Activated naive CD4-positive, alpha-beta T cell treated with anti-CD3 and anti-CD28 coated beads, Interleukin-2, amount 50 U/mL, for 24 hours (primary cell): ENCODE measurements around the gene HDAC4.

ENCODE experiments used
- H3K27ac Mint-ChIP-seq: one replicate; pipeline ENCODE4 v1.8.0; 2021; ENCODE audit warnings: mild to moderate bottlenecking, mixed read lengths
- H3K27me3 Mint-ChIP-seq: one replicate; pipeline ENCODE4 v1.8.0; 2021; ENCODE audit warnings: mixed read lengths
- H3K36me3 Mint-ChIP-seq: one replicate; pipeline ENCODE4 v1.8.0; 2021; ENCODE audit warnings: mixed read lengths
- H3K4me1 Mint-ChIP-seq: one replicate; pipeline ENCODE4 v1.8.0; 2021; ENCODE audit warnings: mixed read lengths
- H3K4me3 Mint-ChIP-seq: one replicate; pipeline ENCODE4 v1.8.0; 2021; ENCODE audit warnings: mild to moderate bottlenecking, mixed read lengths
- H3K9me3 Mint-ChIP-seq: one replicate; pipeline ENCODE4 v1.8.0; 2021; ENCODE audit warnings: mixed read lengths

Gene HDAC4

DNA sequence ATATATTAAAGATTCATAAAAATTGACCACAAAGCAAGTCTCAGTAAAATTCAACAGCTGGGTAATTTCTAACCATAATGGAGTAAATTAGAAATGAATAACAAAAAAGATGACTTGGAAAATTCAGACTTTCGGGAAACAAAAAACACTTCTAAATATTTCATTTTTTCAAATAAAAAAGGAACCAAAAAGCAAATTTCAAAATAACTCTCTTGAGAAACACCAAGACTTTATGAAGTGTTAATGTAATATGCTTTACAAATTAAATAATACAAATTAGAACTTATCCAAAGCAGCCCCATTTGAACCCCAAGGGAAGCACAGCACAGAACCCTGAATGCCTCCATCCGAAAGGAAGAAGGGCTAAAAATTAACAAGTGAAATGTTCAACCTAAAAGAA, 175.9 kb downstream of the HDAC4 start:
- H3K27me3 Mint-ChIP-seq = no peaks in the 10 kb centered on the region
- H3K4me3 Mint-ChIP-seq = peak overlapping the region; percentile 73
- peak overlapping the region; percentile 91 for H3K27ac Mint-ChIP-seq
- H3K4me1 Mint-ChIP-seq = peaks cover 97% of the 10 kb centered on the region
- no peaks in the 10 kb centered on the region for H3K36me3 Mint-ChIP-seq
- H3K9me3 Mint-ChIP-seq = no peaks in the 10 kb centered on the region

DNA sequence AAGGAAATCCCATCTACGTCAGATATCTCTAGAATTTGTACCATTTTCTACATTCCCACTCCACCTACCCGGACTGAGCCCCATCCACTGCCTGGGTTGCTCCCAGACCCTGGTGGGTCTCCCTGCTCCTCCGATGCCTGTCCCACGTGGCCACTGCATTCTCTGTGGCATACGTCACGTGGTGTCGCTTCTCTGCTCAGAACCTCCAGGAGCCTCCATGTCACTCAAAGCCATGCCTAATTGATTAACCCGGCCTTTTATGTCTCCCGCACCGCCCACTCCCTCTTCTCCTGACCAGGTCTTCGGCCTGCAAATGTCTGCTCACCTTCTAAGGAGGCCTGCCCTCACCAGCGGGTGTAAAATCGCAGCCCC, 176.6 kb downstream of the HDAC4 start:
- H3K36me3 Mint-ChIP-seq = no peaks in the 10 kb centered on the region
- H3K4me3 Mint-ChIP-seq = no peak overlapping the region
- peak overlapping the region; percentile 56 for H3K27ac Mint-ChIP-seq

DNA sequence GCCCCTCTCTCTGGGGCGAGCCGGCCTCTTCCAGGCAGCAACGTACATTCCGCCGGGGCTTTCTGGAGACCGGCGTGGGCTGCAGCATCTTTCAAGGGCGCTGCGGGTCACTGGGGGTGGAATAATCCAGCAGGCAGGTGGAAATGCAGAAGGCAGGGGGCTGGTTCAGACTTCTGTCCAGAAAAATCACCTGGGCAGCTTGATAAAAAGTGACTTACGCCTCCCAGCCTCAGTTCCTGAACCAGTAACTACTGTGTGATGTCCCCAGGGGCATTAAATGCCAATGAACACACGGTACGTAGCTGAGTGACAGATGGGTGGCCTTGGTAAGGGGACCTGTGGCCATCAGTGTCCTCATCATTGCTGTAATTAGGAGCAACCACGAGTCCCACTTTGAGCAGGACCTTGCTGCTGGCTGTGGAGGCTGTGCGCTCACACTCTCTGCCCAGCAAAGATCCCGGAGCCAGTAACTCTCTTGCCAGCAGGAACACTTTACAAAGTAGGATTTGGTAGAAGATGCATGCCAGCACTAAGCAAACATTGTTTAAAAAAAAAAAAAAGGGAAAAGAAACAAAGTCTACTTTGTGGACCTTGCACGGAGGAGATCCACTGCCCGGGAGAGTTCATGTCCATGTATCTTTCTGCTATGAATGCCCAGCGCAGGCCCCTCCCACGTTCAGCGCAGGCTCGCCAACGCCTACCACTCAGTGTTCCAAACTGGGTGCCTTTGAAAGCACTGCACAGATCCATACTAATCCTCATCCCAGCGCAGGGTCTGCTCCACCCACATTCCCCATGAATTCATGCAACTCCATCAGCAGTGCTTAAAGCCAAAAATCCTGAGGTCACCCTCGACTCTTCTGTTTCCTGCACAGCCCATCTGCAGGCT, 177.3 kb downstream of the HDAC4 start:
- Mint-ChIP-seq H3K9me3 (no peaks in the 10 kb centered on the region), H3K36me3 (no peaks in the 10 kb centered on the region), H3K27me3 (no peaks in the 10 kb centered on the region), H3K27ac (peak overlapping the region; percentile 56), H3K4me3 (no peak overlapping the region), H3K4me1 (peaks cover 93% of the 10 kb centered on the region)

More for the DNA sequence above, 176.6 kb downstream of the HDAC4 start:
- Mint-ChIP-seq H3K9me3 (no peaks in the 10 kb centered on the region), H3K27me3 (no peaks in the 10 kb centered on the region), H3K4me1 (peaks cover 94% of the 10 kb centered on the region)

DNA sequence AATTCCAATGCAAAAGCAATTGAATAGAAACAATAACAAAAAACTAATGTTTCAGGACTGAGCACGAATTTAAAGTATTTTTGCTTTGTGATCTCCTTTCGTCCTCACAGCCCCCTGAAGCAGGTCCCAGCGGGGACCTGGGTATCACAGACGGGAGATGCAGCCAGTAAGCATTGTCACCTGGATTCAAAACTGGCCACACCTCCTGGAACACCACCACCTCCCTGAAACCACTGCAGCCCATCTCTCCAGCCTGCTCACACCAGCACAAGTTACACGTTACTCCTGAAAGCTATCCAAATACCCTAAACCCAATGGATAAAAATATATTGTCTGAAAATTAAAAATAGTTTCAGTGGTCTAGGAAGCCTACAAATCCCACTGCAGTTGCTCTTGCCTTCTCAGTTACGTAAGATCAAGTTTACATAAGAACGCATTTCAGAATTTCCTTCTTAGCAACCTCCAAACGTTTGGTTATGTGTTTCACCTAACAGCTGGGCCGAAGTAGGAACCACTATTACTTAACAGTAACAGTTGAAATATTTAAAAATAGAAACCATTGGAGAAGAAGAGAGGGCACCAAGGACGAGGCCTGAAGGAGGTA, 178.0 kb downstream of the HDAC4 start:
- H3K9me3 Mint-ChIP-seq = no peaks in the 10 kb centered on the region
- peak overlapping the region; percentile 88 for H3K27ac Mint-ChIP-seq
- no peaks in the 10 kb centered on the region for H3K36me3 Mint-ChIP-seq
- H3K4me1 Mint-ChIP-seq = peaks cover 89% of the 10 kb centered on the region
- H3K4me3 Mint-ChIP-seq = peak overlapping the region; percentile 47
- H3K27me3 Mint-ChIP-seq = no peaks in the 10 kb centered on the region

DNA sequence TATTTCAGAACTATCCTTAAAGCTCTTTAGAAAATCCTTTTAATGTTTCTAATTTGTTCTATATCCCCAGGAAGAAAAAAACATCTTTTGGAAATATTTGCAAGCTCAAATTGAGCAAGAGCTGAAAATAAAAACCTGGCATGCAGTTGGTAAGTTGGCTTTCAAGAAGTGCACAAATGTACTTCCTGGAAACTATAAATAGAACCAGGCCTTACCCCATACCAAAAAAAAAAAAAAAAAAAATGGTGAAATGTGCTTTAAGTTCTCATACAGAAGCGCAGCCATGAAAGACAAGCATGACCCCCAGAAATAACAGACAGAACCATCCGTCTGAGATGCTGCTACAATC, 178.5 kb downstream of the HDAC4 start:
- H3K9me3 Mint-ChIP-seq = no peaks in the 10 kb centered on the region
- H3K27ac Mint-ChIP-seq = peak overlapping the region; percentile 86
- peaks cover 1% of the 10 kb centered on the region for H3K36me3 Mint-ChIP-seq
- peak overlapping the region; percentile 47 for H3K4me3 Mint-ChIP-seq
- H3K4me1 Mint-ChIP-seq = peaks cover 89% of the 10 kb centered on the region
- no peaks in the 10 kb centered on the region for H3K27me3 Mint-ChIP-seq

DNA sequence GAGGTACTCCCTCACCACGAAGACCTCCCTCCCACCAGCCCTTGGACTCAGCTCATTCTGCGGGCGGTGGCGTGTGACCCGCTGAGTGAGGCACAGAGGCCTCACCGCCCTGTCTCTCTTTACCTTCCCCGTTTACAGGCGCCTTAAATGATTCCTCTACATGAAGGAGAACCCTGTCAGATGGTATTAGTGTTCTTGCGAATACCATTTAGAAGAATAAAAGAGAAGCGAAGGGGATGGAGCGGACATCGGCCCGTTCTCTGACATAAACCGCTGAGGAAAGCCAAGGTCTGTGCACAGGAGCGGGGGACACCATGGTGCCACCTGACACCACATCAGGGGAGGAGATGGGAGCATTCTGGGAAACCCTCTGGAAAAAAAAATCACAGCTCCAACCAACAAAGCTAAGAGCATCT, 179.8 kb downstream of the HDAC4 start:
- Mint-ChIP-seq H3K27ac (peak overlapping the region; percentile 83), H3K4me1 (peaks cover 89% of the 10 kb centered on the region), H3K36me3 (peaks cover 1% of the 10 kb centered on the region), H3K27me3 (no peaks in the 10 kb centered on the region), H3K9me3 (no peaks in the 10 kb centered on the region), H3K4me3 (no peak overlapping the region)

DNA sequence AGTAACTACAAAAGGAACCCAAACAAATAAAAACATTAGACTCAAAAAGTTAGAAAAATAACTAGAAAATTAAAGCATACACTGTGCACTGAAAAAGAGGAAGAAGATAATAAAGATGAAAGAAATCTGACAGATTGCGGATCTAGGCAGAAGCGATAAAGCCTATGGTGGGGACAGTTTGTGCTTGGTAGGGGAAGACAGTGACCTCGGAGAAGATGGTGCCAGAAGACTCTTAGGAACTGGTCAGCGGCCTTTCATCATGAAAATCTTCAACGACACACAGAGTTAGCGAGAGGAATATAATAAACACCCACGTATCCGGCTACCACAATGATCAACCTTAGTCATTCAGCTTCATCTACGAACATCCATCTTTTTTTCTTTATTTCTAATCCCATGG, 180.5 kb downstream of the HDAC4 start:
- H3K27ac Mint-ChIP-seq = peak overlapping the region; percentile 27
- no peak overlapping the region for H3K4me3 Mint-ChIP-seq
- no peaks in the 10 kb centered on the region for H3K9me3 Mint-ChIP-seq
- peaks cover 89% of the 10 kb centered on the region for H3K4me1 Mint-ChIP-seq
- no peaks in the 10 kb centered on the region for H3K27me3 Mint-ChIP-seq
- H3K36me3 Mint-ChIP-seq = peaks cover 1% of the 10 kb centered on the region

DNA sequence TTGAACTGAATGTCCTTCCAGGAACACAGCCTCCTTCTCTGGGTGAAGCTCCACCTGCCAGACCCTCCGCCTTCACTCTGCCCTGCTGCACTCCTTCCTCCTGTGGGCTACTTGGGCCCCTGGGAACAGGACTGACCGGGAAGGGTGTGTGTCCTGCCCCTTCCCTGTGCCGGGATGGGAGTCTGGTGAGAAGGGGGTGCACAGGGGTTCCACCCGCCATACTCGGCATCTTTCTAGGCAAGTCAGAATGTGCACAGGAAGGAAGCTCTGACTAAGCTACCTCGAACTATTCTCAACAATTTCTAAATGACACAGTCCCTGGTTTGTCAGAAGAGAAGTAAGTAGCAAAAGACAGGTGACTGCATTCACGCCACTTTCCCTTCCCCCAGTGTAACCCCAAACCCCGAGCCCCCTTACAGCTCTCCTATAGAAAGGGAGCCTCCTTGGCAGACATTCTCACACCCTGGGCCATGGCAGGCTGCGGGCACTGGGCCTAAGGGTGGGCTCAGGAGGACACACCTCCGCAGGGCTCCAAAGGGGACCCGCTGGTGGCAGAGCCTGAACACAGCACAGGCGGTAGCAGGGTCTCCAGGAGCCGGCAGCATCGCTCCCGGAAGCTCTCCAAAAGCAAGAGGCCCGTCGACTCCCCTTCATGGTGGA, 184.1 kb downstream of the HDAC4 start:
- Mint-ChIP-seq H3K36me3 (peaks cover 4% of the 10 kb centered on the region), H3K9me3 (no peaks in the 10 kb centered on the region), H3K4me3 (peak overlapping the region; percentile 63), H3K27ac (peak overlapping the region; percentile 76), H3K27me3 (no peaks in the 10 kb centered on the region), H3K4me1 (peaks cover 81% of the 10 kb centered on the region)

DNA sequence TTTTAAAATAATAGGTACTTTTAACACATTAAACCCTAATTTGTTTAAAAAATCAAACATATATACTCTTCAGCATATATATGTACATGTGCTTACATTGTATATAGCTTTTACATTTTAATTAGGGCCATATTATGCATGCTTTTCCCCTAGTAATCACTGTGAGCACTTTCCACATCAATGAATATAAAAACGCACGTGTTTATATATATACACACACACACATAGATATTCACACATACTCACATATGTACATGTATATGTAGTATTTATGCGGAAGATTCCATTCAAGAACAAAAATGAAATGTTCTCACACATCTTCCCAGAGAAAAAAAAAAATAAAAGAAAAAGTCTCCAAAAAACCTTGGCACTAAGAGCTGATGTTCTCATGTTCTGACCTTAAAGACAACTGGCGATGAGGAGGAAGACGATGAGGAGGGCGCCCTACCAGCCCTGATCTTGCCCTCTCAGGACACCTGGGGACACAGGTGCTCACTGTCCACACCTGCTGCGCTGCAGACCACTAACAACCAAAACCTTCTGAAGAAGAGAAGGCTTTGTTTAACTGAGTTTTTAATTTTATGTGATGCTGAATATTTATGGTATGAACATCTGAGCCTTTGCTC, 184.7 kb downstream of the HDAC4 start:
- Mint-ChIP-seq H3K9me3 (no peaks in the 10 kb centered on the region), H3K27ac (peak overlapping the region; percentile 76), H3K4me1 (peaks cover 81% of the 10 kb centered on the region), H3K4me3 (peak overlapping the region; percentile 63), H3K27me3 (no peaks in the 10 kb centered on the region), H3K36me3 (peaks cover 4% of the 10 kb centered on the region)

DNA sequence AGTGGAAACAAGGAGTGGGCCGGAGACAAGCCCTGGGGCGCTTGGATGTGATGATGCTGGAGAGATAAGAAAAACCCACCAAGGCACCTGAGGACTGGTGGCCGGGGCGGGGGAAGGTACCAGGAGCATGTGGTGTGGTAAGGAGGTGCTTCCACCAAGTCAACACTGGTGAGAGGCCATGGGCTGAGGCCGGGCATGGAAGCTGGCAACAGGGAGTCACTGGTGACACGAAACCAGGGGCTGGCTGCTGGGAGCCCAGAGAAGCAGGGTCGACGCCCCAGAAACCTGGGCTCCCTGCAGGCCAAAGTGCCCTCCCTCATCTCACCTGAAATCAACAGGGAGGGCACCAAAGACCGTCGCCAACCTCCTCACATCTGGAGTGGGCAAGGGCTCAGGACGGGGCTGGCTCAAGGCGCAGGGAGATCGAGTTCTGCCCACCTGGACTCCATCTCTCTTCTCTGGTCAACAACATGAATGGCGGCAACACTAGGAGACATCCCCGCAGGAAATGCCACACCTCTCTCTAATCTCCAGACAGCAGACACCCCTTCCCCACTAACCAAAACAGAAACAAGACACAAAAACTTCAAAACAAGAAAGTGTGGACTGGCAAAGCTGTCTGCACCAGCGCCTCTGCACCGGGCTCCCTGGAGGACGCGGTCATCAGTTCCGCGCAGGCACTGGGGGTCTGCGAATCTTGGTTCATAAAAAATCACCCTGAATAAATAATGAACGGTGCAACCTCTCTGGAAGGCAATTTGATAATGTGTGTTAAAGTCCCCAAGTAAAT, 185.5 kb downstream of the HDAC4 start:
- H3K4me3 Mint-ChIP-seq = no peak overlapping the region
- peaks cover 80% of the 10 kb centered on the region for H3K4me1 Mint-ChIP-seq
- peaks cover 4% of the 10 kb centered on the region for H3K36me3 Mint-ChIP-seq
- peak overlapping the region; percentile 68 for H3K27ac Mint-ChIP-seq
- H3K9me3 Mint-ChIP-seq = no peaks in the 10 kb centered on the region
- no peaks in the 10 kb centered on the region for H3K27me3 Mint-ChIP-seq

DNA sequence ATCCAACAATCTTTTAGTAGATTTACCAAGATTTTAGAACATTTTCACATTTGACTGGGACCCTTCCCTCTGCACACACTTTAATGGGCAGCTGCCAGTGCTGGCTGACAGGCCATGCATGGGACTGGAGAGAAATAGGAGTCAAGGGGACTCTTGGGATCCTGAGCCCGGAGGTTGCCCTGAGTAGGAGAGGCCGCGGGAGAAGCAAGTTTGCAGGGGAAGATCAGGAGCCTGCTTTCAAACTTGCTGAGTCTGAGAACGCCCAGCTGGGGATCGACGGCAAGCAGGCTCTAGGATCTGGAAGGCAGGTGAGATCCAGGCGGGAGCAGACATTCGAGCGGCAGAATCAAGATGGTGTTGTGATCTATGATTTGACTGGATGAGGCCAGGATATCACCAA, 186.1 kb downstream of the HDAC4 start:
- H3K4me1 Mint-ChIP-seq = peaks cover 79% of the 10 kb centered on the region
- no peaks in the 10 kb centered on the region for H3K27me3 Mint-ChIP-seq
- H3K9me3 Mint-ChIP-seq = no peaks in the 10 kb centered on the region
- H3K27ac Mint-ChIP-seq = peak overlapping the region; percentile 68
- H3K36me3 Mint-ChIP-seq = peaks cover 4% of the 10 kb centered on the region
- H3K4me3 Mint-ChIP-seq = peak overlapping the region; percentile 49

DNA sequence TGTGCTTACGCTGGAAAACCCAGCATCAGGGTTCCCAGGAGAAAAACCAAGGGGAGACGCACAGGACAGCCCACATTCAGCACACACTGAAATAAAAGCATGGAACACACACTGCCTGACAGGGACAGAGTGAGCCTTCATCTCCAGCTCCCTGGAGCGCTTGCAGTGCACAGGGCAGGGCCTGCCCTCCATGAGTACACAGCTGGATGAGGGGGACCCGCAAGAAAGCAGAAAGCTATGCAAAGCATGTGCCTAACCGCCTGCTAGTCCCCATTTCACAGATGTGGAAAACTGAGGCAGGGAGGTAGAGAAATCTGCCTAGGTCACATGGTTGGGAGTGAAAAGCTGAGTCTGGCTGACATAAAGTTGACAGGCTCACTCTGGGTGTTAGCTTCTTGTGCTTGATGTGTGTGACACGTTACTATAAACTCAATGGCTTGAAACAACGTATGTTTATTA, 187.1 kb downstream of the HDAC4 start:
- peaks cover 84% of the 10 kb centered on the region for H3K4me1 Mint-ChIP-seq
- H3K9me3 Mint-ChIP-seq = no peaks in the 10 kb centered on the region
- no peak overlapping the region for H3K27ac Mint-ChIP-seq
- peaks cover 4% of the 10 kb centered on the region for H3K36me3 Mint-ChIP-seq
- no peaks in the 10 kb centered on the region for H3K27me3 Mint-ChIP-seq
- no peak overlapping the region for H3K4me3 Mint-ChIP-seq

DNA sequence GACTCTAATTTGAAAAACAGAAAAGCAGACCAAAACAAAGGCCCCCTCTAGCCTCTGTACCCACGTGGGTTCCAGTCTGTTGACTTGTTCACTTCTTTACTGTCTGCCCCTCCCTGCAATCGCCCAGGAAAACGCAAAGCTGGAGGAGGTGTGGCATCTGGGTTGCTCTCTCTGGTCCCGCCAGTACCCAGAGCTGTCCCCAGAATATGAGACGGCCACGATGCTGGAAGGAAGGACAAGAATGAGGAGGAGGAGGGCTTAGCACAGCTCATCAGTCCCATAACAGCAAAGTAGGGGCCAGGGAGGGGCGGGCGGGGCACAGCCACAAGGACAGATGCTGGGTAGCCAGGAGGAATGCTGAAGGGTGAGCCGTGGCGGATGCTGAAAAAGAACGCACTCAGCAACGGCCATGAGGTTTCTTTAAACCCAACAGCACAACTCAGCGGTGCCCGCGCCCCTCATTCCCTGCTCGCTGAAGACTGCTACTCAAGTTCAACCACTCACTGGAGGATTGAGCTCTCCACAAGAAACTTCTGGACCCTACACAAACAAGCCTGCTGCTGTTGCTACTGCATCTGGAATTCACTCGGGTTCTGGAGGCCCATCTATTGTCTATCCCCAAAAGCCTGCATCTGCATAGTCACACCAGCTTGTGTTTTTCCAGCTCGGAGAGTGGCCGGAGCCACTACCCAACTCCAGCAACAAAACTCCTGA, 187.7 kb downstream of the HDAC4 start:
- Mint-ChIP-seq H3K4me3 (no peak overlapping the region), H3K9me3 (no peaks in the 10 kb centered on the region), H3K4me1 (peaks cover 88% of the 10 kb centered on the region), H3K27me3 (no peaks in the 10 kb centered on the region), H3K36me3 (peaks cover 4% of the 10 kb centered on the region), H3K27ac (peak overlapping the region; percentile 8)

DNA sequence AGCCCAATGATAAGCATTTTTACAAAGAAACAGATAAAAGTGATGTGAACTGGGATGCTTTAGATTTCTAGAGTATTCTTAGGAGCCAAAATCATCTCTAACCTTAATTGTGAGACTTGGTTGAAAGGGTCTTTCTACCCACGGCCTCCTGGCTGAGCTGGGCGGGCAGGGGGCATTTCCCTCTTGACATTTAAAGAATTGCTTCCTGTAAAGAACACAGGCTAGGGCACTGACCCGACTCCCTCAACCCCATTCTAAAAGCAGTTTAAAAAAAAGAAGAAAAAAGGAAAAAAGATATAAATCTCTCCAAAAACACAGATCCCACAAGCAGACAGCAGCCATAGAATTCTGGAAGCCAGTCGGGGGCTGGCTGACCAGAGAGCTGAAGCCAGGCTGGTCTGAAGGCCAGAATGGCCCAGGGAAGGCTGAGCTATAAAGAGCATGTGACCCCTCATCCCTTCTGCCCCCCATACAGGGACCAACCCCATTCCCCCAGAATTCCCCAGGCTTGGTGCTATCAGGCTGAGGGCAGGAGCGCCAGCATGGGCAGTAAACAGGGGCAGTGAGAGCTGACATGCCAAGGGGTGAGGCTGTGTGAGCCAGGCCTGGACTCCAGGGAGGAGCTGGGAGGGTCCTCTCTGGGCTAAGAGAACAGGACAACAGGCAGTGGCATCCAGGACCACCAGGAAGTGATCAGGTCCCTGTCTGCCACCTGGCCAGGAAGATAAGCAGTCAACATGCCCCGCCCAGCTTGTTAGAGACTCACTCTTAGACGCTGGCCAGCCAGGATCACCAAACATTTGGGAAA, 188.5 kb downstream of the HDAC4 start:
- H3K36me3 Mint-ChIP-seq = peaks cover 2% of the 10 kb centered on the region
- no peaks in the 10 kb centered on the region for H3K27me3 Mint-ChIP-seq
- peak overlapping the region; percentile 43 for H3K27ac Mint-ChIP-seq
- H3K4me3 Mint-ChIP-seq = peak overlapping the region; percentile 47
- H3K9me3 Mint-ChIP-seq = no peaks in the 10 kb centered on the region
- H3K4me1 Mint-ChIP-seq = peaks cover 85% of the 10 kb centered on the region
